CD4-positive, alpha-beta T cell treated with Interleukin-15 for 4 hours (primary cell): ENCODE measurements around the gene ACAP1.
A peak's percentile ranks its signal among the peaks of the same experiment; 100 is the strongest.
"Not testable (repeated sequence)": the region's sequence is repeated elsewhere in the genome, so short reads cannot be mapped to it uniquely, and the experiment has no call there.

Source experiments
- DNase-seq: peaks from one replicate; pipeline ENCODE4 v3.0.0-alpha.2; 2020; ENCODE audit warnings: low spot score

The ACAP1 gene

GRCh38 chr17:7329997-7330637, 6.2 kb upstream of the ACAP1 start:
- peak; percentile 76 for DNase-seq

- no peak for DNase-seq
These were observed 5.7 kb upstream of the ACAP1 start for GRCh38 chr17:7330638-7331015.

GRCh38 chr17:7332111-7332510, 4.2 kb upstream of the ACAP1 start:
- DNase-seq = no peak

- DNase-seq = peak; percentile 50
These were observed 3.7 kb upstream of the ACAP1 start for GRCh38 chr17:7332600-7333069.

GRCh38 chr17:7334938-7335538, 1.3 kb upstream of the ACAP1 start:
- DNase-seq = no peak

- not testable (repeated sequence) for DNase-seq
These were observed 564 bp upstream of the ACAP1 start for GRCh38 chr17:7335765-7336164.

GRCh38 chr17:7337600-7337999, 1.3 kb downstream of the ACAP1 start:
- DNase-seq = not testable (repeated sequence)

GRCh38 chr17:7340179-7340578, 3.9 kb downstream of the ACAP1 start:
- DNase-seq = no peak

- no peak for DNase-seq
These were observed 5.5 kb downstream of the ACAP1 start for GRCh38 chr17:7341842-7342241.

- DNase-seq = no peak
These were observed 6.9 kb downstream of the ACAP1 start for GRCh38 chr17:7343250-7343649.

GRCh38 chr17:7346761-7347614, 10.7 kb downstream of the ACAP1 start:
- DNase-seq = no peak

- no peak for DNase-seq
These were observed 11.5 kb downstream of the ACAP1 start for GRCh38 chr17:7347630-7348477.

GRCh38 chr17:7348478-7349242, 12.3 kb downstream of the ACAP1 start:
- DNase-seq = no peak

- peak; percentile 81 for DNase-seq
These were observed 15.6 kb downstream of the ACAP1 start, which contains the start of gene KCTD11 for GRCh38 chr17:7351665-7352502. Gene KCTD11, plus strand, starts transcription at chr17:7352162.

GRCh38 chr17:7352503-7352889, 16.2 kb downstream of the ACAP1 start:
- DNase-seq = peak; percentile 11

- no peak for DNase-seq
These were observed 16.7 kb downstream of the ACAP1 start for GRCh38 chr17:7352910-7353635.

GRCh38 chr17:7354262-7354843, 18.0 kb downstream of the ACAP1 start:
- peak; percentile 70 for DNase-seq

- no peak for DNase-seq
These were observed 18.7 kb downstream of the ACAP1 start, which contains the start of gene TMEM95 for GRCh38 chr17:7355053-7355452. Gene TMEM95, plus strand, starts transcription at chr17:7355156. Its CDS starts 49 bp downstream, at chr17:7355205.

- no peak for DNase-seq
These were observed 19.2 kb downstream of the ACAP1 start for GRCh38 chr17:7355573-7355972.
